ENCODE results near the gene PLPP3. TPM values are rescaled to one million over a fixed set of nuclear protein-coding genes. Genes with fewer than 3 reads are reported as not detected.

The PLPP3 gene
- total RNA-seq, 4 donors from 2014 or later: 16.5 to 116 (median 33.5) TPM

DNA sequence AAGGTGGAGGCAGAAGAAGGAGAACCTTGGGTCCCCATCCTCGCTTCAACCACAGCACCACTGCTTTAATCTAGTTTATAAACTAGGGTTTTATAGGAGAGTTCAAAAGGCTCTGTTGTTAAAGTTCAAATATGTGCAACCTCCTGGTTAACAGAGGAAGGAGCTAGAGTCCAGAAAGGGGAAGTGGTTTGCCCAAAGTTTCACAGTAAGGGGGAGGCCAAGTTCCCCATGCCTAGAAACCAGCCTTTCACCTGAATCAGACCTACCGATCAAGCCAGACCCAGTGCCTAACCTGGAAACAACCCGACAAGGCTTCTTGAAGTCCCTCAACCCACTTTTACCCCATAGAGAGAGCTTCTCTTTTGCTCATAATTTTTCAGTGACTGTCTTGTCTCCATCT, 106.5 kb downstream of the PLPP3 start:
- Histone ChIP-seq H3K36me3 (no peaks in the 10 kb centered on the region), H3K27me3 (no peaks in the 10 kb centered on the region), H3K4me3 (no peak overlapping the region), H3K4me1 (peaks cover 16 to 84% (median 36%) of the 10 kb centered on the region in 3 donors), H3K27ac (peak overlapping the region in 2 of 4 donors; percentile 7 to 54), H3K9me3 (no peaks in the 10 kb centered on the region)
- TF ChIP-seq POLR2A (IDR thresholded peaks at IDR 0.05): no peak
- intact Hi-C loops (cut with DNase I): no loop called here
- WGBS, 2 donors: 78 to 87% methylated on average over 3 of the region's 3 CpGs
- DNase-seq: no peak

DNA sequence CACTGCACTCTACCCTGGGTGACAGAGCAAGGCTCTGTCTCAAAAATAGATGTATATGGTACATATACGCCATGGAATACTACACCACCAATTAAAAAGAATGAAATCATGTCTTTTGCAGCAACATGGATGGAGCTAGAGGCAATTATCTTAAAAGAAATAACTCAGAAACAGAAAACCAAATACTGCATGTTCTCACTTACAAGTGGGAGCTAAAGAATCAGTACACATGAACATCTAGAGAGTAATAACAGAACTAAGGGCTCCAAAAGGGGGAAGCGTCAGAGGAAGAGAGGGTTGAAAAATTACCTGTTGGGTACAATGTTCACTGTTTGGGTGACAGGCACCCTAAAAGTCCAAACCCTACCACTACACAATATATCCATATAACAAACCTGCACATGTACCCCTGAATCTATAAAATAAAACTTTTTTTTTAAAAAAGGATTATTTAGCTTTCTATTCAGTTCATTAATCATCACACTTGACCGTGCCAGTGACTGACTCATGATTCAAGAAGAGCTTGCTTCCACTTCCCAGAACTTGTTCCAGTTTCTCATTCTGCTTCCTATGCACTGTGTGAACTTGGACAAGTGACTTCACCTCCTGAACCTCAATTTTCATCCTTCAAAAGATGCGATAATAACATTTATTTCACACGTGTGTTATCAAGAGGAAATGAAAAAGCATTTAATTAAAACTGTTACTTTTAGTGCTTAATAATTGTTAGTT, 109.6 kb downstream of the PLPP3 start:
- Histone ChIP-seq H3K36me3 (no peaks in the 10 kb centered on the region), H3K4me3 (no peak overlapping the region), H3K9me3 (no peaks in the 10 kb centered on the region), H3K27me3 (no peaks in the 10 kb centered on the region), H3K4me1 (peaks cover 16 to 55% (median 33%) of the 10 kb centered on the region in 3 donors), H3K27ac (peak overlapping the region in 1 of 4 donors; percentile 42)
- no peak for DNase-seq
- intact Hi-C loops (cut with DNase I): no loop called here
- 34 to 42% methylated on average over 5 of the region's 5 CpGs for WGBS, 2 donors
- TF ChIP-seq, protein P1, sequence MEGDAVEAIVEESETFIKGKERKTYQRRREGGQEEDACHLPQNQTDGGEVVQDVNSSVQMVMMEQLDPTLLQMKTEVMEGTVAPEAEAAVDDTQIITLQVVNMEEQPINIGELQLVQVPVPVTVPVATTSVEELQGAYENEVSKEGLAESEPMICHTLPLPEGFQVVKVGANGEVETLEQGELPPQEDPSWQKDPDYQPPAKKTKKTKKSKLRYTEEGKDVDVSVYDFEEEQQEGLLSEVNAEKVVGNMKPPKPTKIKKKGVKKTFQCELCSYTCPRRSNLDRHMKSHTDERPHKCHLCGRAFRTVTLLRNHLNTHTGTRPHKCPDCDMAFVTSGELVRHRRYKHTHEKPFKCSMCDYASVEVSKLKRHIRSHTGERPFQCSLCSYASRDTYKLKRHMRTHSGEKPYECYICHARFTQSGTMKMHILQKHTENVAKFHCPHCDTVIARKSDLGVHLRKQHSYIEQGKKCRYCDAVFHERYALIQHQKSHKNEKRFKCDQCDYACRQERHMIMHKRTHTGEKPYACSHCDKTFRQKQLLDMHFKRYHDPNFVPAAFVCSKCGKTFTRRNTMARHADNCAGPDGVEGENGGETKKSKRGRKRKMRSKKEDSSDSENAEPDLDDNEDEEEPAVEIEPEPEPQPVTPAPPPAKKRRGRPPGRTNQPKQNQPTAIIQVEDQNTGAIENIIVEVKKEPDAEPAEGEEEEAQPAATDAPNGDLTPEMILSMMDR (IDR thresholded peaks at IDR 0.05): no peak
- TF ChIP-seq POLR2A (IDR thresholded peaks at IDR 0.05): no peak

DNA sequence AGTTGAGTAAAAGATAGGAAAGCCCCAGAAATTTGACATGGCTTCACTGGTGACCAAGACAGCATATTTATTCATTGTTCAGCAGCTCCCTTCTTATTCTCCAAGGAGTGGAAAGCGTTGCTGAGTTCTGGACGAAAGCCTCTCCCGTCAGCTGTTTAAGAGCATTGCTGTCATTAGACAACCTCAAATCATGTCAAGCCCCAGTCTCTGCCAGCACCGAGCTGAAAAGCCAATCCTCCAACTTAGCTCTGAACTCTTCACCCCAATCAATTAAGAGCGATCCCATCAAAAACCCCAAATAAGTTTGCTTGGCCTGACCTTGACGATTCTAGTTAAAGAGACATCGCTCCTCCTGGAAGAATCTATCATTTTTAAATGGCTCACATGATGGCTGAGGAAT, 110.8 kb downstream of the PLPP3 start:
- Histone ChIP-seq H3K27ac (peak overlapping the region in 3 of 4 donors; percentile 13 to 22 (median 21)), H3K4me1 (peaks cover 13 to 44% (median 23%) of the 10 kb centered on the region in 3 donors), H3K9me3 (no peaks in the 10 kb centered on the region), H3K27me3 (no peaks in the 10 kb centered on the region), H3K4me3 (peak overlapping the region in 1 of 4 donors; percentile 15), H3K36me3 (no peaks in the 10 kb centered on the region)
- intact Hi-C loops (cut with DNase I): no loop called here
- TF ChIP-seq, protein P1 (IDR thresholded peaks at IDR 0.05): no peak
- TF ChIP-seq POLR2A (IDR thresholded peaks at IDR 0.05): no peak
- 57 to 69% methylated on average over 7 of the region's 7 CpGs for WGBS, 2 donors
- no peak for DNase-seq

DNA sequence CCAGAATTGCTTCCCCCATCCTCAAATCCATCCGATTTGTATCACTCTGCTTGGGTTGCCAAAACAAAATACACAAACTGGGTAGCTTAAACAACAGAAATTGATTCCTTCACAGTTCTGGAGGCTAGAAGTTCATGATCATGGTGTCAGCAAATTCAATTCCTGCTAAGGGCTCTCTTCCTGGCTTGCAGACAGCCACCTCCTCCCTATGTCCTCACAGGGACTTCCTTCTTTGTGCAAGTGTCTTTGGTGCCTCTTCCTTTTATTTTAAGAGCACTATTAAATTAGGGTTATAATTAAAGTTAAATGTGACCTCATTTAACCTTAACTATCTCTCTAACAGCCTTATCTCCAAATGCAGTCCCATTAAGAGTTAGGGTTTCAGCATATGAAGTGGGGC, 112.8 kb downstream of the PLPP3 start:
- no peaks in the 10 kb centered on the region for H3K27me3 ChIP-seq
- H3K4me1 ChIP-seq: peaks cover 13 to 33% (median 16%) of the 10 kb centered on the region in 3 donors
- no peak overlapping the region for H3K4me3 ChIP-seq
- no peaks in the 10 kb centered on the region for H3K9me3 ChIP-seq
- no peak for DNase-seq
- TF ChIP-seq POLR2A (IDR thresholded peaks at IDR 0.05): no peak
- TF ChIP-seq, protein P1 (IDR thresholded peaks at IDR 0.05): no peak
- intact Hi-C loops (cut with DNase I): no loop called here
- no peak overlapping the region for H3K27ac ChIP-seq
- no peaks in the 10 kb centered on the region for H3K36me3 ChIP-seq
- WGBS, 2 donors: 82 to 92% methylated on average over 1 of the region's 1 CpG

DNA sequence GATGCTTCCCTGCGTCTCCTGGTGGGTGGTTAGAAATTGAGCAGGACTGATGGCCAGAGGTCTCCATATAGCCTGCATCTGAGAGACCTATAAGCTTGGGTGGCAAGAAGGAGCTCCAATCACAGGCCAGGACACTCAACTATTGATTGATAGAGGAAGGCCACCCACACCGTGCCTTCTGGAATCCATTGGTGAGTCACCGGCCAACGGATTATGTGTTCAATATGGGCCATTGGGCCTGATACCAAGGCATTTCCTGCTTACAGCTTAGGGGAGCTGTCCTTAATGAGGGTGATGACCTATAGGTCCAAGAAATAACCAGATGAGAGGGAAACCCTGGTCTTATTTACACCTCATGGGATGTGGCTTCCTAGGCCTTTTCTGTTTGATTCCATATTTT, 115.1 kb downstream of the PLPP3 start:
- intact Hi-C loops (cut with DNase I): no loop called here
- no peak overlapping the region for H3K27ac ChIP-seq
- TF ChIP-seq POLR2A (IDR thresholded peaks at IDR 0.05): no peak
- TF ChIP-seq, protein P1 (IDR thresholded peaks at IDR 0.05): no peak
- H3K4me1 ChIP-seq: peaks cover under 1 to 13% (median 3%) of the 10 kb centered on the region in 3 donors
- no peaks in the 10 kb centered on the region for H3K9me3 ChIP-seq
- no peak overlapping the region for H3K4me3 ChIP-seq
- no peaks in the 10 kb centered on the region for H3K27me3 ChIP-seq
- no peak for DNase-seq
- 91% methylated on average over 4 of the region's 4 CpGs for WGBS, 2 donors
- no peaks in the 10 kb centered on the region for H3K36me3 ChIP-seq

All from esophagus squamous epithelium (tissue), 5 donors.